OCI-LY3 (cell line): ENCODE measurements around the gene PPP2R5A.

ENCODE experiments used
- H2AFZ ChIP-seq: fragments of 200-600, 300-600 bp; shearing (Covaris generic); 2 replicates; pipeline ENCODE4 v1.6.0; 2014; ENCODE audit warnings: antibody characterized with exemption, low read depth, low read length
- H3K27ac ChIP-seq: fragments of 200-600, 300-600 bp; sonication (generic); 2 replicates; pipeline ENCODE4 v1.5.1; 2014; ENCODE audit warnings: mild to moderate bottlenecking, low read length, moderate library complexity, mixed read lengths
- H3K27me3 ChIP-seq: fragments of 200-600, 300-600 bp; sonication (generic); 2 replicates; pipeline ENCODE4 v1.6.1; 2014; ENCODE audit warnings: low read depth, low read length, mixed read lengths
- H3K36me3 ChIP-seq: fragments of 200-600, 300-600 bp; sonication (generic); replicated peaks from 2 replicates; pipeline ENCODE3; 2014; ENCODE audit warnings: low read depth, low read length, mixed read lengths
- H3K4me1 ChIP-seq: fragments of 300-600, 200-600 bp; sonication (generic); 2 replicates; pipeline ENCODE4 v1.6.1; 2014; ENCODE audit warnings: low read length, mixed read lengths
- H3K4me2 ChIP-seq: fragments of 200-600, 300-600 bp; sonication (generic); 2 replicates; pipeline ENCODE4 v1.6.1; 2014; ENCODE audit warnings: low read length, mixed read lengths
- H3K4me3 ChIP-seq: fragments of 300-600, 200-600 bp; sonication (generic); 2 replicates; pipeline ENCODE4 v1.5.1; 2014; ENCODE audit warnings: antibody characterized with exemption, mild to moderate bottlenecking, low read length, moderate library complexity
- H3K79me2 ChIP-seq: fragments of 300-600, 200-600 bp; shearing (Covaris generic); 2 replicates; pipeline ENCODE4 v1.6.1; 2014; ENCODE audit warnings: mild to moderate bottlenecking, low read length, mixed read lengths
- H3K9ac ChIP-seq: fragments of 300-600, 200-600 bp; shearing (Covaris generic); 2 replicates; pipeline ENCODE4 v1.6.0; 2014; ENCODE audit warnings: mild to moderate bottlenecking, low read length, moderate library complexity
- H3K9me3 ChIP-seq: fragments of 200-600, 300-600 bp; shearing (Covaris generic); 2 replicates; pipeline ENCODE4 v1.6.1; 2014; ENCODE audit warnings: low read length, mixed read lengths; ENCODE audit not compliant: insufficient read depth
- H4K20me1 ChIP-seq: fragments of 200-600, 300-600 bp; sonication (generic); 2 replicates; pipeline ENCODE4 v1.6.1; 2016; ENCODE audit warnings: low read length, mixed read lengths; ENCODE audit not compliant: insufficient read depth
- EZH2phosphoT487 ChIP-seq: fragments of 200-600 bp; shearing (Covaris generic); IDR thresholded peaks from 2 replicates; pipeline ENCODE4 v1.6.1; 2018; ENCODE audit warnings: antibody characterized with exemption, mixed run types, low read depth
- TF ChIP-seq, protein P1 (sequence below): fragments of 200-600, 300-600 bp; sonication (generic); IDR thresholded peaks from 2 replicates; pipeline ENCODE4 v1.5.1; 2014; ENCODE audit warnings: antibody characterized with exemption, low read length, low read depth

Gene PPP2R5A

DNA sequence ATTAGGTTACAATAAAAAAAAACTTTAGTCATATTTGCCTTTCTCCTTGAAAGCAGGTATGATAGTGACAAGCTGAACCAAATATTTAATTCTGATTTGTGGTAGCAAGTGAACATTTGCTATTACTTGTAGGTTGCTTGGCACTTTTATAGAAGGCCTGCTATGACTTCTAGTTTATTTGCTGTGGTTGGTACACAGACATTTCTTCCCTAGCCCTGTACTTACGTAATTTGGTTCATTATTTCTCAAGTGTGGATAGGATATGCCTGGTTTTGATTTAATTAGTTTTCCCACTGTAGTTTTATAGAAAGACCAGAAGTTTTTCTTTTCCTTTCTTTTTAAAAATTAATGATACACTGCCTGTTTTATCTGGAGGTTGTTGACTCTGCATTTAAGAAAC is 55.9 kb downstream of the PPP2R5A start:
- no peaks in the 10 kb centered on the region for H3K36me3 ChIP-seq
- H3K27ac ChIP-seq: no peak overlapping the region
- H3K4me2 ChIP-seq: no peak overlapping the region
- H3K9ac ChIP-seq: no peak overlapping the region
- no peaks in the 10 kb centered on the region for H3K27me3 ChIP-seq
- H3K4me1 ChIP-seq: no peaks in the 10 kb centered on the region
- H3K9me3 ChIP-seq: no peaks in the 10 kb centered on the region
- no peaks in the 10 kb centered on the region for H4K20me1 ChIP-seq
- H3K4me3 ChIP-seq: no peak overlapping the region
- no peak overlapping the region for H2AFZ ChIP-seq
- TF ChIP-seq, protein P1, sequence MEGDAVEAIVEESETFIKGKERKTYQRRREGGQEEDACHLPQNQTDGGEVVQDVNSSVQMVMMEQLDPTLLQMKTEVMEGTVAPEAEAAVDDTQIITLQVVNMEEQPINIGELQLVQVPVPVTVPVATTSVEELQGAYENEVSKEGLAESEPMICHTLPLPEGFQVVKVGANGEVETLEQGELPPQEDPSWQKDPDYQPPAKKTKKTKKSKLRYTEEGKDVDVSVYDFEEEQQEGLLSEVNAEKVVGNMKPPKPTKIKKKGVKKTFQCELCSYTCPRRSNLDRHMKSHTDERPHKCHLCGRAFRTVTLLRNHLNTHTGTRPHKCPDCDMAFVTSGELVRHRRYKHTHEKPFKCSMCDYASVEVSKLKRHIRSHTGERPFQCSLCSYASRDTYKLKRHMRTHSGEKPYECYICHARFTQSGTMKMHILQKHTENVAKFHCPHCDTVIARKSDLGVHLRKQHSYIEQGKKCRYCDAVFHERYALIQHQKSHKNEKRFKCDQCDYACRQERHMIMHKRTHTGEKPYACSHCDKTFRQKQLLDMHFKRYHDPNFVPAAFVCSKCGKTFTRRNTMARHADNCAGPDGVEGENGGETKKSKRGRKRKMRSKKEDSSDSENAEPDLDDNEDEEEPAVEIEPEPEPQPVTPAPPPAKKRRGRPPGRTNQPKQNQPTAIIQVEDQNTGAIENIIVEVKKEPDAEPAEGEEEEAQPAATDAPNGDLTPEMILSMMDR: no peak
- TF ChIP-seq EZH2phosphoT487: no peak
- H3K79me2 ChIP-seq: no peaks in the 10 kb centered on the region

DNA sequence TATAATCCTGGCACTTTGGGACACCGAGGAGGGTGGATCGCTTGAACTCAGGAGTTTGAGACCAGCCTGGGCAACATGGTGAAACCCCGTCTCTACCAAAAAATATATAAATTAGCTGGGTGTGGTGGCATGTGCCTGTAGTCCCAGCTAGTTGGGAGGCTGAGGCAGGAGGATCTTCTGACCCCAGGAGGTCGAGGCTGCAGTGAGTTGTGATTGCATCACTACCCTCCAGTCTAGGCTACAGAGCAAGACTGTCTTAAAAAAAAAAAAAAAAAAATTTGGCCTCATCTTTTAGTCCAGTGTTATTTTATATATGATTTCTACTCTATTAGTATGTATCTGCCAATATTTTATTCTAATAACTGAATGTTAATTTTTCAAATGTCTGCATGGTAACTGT is 59.7 kb downstream of the PPP2R5A start:
- Histone ChIP-seq H2AFZ (no peak overlapping the region), H3K79me2 (no peaks in the 10 kb centered on the region), H3K9ac (no peak overlapping the region), H3K4me2 (no peak overlapping the region), H3K36me3 (peaks cover 16% of the 10 kb centered on the region), H3K27me3 (no peaks in the 10 kb centered on the region), H4K20me1 (no peaks in the 10 kb centered on the region), H3K4me3 (no peak overlapping the region), H3K9me3 (no peaks in the 10 kb centered on the region), H3K27ac (no peak overlapping the region), H3K4me1 (no peaks in the 10 kb centered on the region)
- TF ChIP-seq, protein P1: no peak
- TF ChIP-seq EZH2phosphoT487: no peak

DNA sequence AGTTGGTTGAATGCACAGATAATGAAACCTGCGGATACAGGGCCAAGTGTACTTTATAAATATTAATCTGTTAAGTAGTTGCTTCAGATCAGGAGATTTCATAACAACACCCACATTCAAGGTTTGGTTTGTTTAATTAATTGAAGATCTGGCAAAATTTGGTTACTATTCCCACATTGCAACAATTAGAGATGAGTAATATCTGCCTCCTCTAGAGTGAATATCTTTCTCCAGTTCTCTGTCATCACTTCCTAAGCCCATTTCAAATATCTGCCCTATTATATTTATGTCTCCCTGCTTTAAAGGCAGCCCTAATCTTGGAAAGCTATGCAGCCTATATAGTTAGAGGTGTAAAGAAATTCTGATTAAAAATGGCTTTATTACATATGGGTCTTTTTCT is 61.4 kb downstream of the PPP2R5A start:
- TF ChIP-seq, protein P1: no peak
- no peak for TF ChIP-seq EZH2phosphoT487
- Histone ChIP-seq H3K27me3 (no peaks in the 10 kb centered on the region), H3K9me3 (no peaks in the 10 kb centered on the region), H3K79me2 (no peaks in the 10 kb centered on the region), H2AFZ (no peak overlapping the region), H3K36me3 (peaks cover 18% of the 10 kb centered on the region), H4K20me1 (no peaks in the 10 kb centered on the region), H3K27ac (no peak overlapping the region), H3K9ac (no peak overlapping the region), H3K4me3 (no peak overlapping the region), H3K4me2 (no peak overlapping the region), H3K4me1 (no peaks in the 10 kb centered on the region)

DNA sequence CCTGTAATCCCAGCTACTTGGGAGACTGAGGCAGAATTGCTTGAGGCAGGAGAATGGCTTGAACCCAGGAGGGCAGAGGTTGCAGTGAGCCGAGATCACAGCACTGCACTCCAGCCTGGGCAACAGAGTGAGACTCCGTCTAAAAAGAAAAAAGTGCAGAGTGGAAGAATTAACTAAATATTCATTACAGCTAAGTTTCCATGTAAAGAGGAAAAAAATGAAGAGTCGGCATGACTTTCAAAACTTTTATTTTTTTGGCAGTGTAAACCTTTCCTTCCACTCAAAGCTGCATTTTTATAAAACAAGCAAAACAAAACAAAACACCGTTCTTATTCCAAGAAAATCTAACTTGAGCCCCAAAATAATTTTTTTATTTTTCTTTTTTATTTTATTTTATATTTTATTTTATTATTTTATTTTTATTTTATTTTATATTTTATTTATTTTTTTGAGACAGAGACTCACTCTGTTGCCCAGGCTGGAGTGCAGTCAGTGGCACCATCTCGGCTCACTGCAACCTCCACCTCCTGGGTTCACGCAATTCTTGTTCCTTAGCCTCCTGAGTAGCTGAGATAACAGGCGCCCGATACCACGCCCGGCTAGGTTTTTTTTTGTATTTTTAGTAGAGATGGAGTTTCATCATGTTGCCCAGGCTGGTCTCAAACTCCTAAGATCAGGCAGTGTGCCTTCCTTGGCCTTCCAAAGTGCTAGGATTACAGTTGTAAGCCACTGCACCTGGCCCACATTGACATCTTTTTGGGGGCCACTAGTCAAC is 66.6 kb downstream of the PPP2R5A start:
- Histone ChIP-seq H3K27ac (no peak overlapping the region), H3K4me1 (no peaks in the 10 kb centered on the region), H3K4me2 (no peak overlapping the region), H3K36me3 (peaks cover 40% of the 10 kb centered on the region), H3K9me3 (no peaks in the 10 kb centered on the region), H3K4me3 (no peak overlapping the region), H2AFZ (no peak overlapping the region), H3K27me3 (no peaks in the 10 kb centered on the region), H4K20me1 (no peaks in the 10 kb centered on the region), H3K79me2 (no peaks in the 10 kb centered on the region), H3K9ac (no peak overlapping the region)
- TF ChIP-seq, protein P1: no peak
- TF ChIP-seq EZH2phosphoT487: no peak
